ENCODE results near the gene FAAH.

FAAH gene

GRCh38 chr1:46401154-46401913, 7.2 kb downstream of the FAAH start:
- no peak for DNase-seq (ENCODE audit: low spot score)

- peak; percentile 92 for DNase-seq (ENCODE audit: low spot score)
Observed at GRCh38 chr1:46401964-46402626, 8.0 kb downstream of the FAAH start.

- no peak for DNase-seq (ENCODE audit: low spot score)
Observed at GRCh38 chr1:46403916-46404315, 9.8 kb downstream of the FAAH start.

- no peak for DNase-seq (ENCODE audit: low spot score)
Observed at GRCh38 chr1:46404482-46405196, 10.5 kb downstream of the FAAH start.

GRCh38 chr1:46405197-46405555, 11.1 kb downstream of the FAAH start:
- no peak for DNase-seq (ENCODE audit: low spot score)

GRCh38 chr1:46405724-46406123, 11.6 kb downstream of the FAAH start:
- no peak for DNase-seq (ENCODE audit: low spot score)

GRCh38 chr1:46406881-46407608, 12.9 kb downstream of the FAAH start:
- DNase-seq (ENCODE audit: low spot score), result no peak

- no peak for DNase-seq (ENCODE audit: low spot score)
Observed at GRCh38 chr1:46407636-46408035, 13.5 kb downstream of the FAAH start.

GRCh38 chr1:46408356-46409062, 14.4 kb downstream of the FAAH start:
- DNase-seq (ENCODE audit: low spot score), result peak; percentile 58

- no peak for DNase-seq (ENCODE audit: low spot score)
Observed at GRCh38 chr1:46409063-46409372, 14.9 kb downstream of the FAAH start.

- DNase-seq (ENCODE audit: low spot score), result no peak
Observed at GRCh38 chr1:46410156-46411009, 16.3 kb downstream of the FAAH start.

- no peak for DNase-seq (ENCODE audit: low spot score)
Observed at GRCh38 chr1:46411010-46411405, 16.9 kb downstream of the FAAH start.

- DNase-seq (ENCODE audit: low spot score), result no peak
Observed at GRCh38 chr1:46411601-46412341, 17.7 kb downstream of the FAAH start.

- DNase-seq (ENCODE audit: low spot score), result no peak
Observed at GRCh38 chr1:46412893-46413595, 18.9 kb downstream of the FAAH start.

- peak; percentile 43 for DNase-seq (ENCODE audit: low spot score)
Observed at GRCh38 chr1:46413596-46413985, 19.5 kb downstream of the FAAH start.

- DNase-seq (ENCODE audit: low spot score), result no peak
Observed at GRCh38 chr1:46415514-46415913, 21.4 kb downstream of the FAAH start.

- DNase-seq (ENCODE audit: low spot score), result no peak
Observed at GRCh38 chr1:46418976-46419375, 24.9 kb downstream of the FAAH start.

GRCh38 chr1:46420533-46420915, 26.4 kb downstream of the FAAH start:
- DNase-seq (ENCODE audit: low spot score), result no peak

GRCh38 chr1:46421739-46422138, 27.6 kb downstream of the FAAH start:
- DNase-seq (ENCODE audit: low spot score), result no peak
